ENCODE data around the gene PIK3R5.

The PIK3R5 gene

DNA sequence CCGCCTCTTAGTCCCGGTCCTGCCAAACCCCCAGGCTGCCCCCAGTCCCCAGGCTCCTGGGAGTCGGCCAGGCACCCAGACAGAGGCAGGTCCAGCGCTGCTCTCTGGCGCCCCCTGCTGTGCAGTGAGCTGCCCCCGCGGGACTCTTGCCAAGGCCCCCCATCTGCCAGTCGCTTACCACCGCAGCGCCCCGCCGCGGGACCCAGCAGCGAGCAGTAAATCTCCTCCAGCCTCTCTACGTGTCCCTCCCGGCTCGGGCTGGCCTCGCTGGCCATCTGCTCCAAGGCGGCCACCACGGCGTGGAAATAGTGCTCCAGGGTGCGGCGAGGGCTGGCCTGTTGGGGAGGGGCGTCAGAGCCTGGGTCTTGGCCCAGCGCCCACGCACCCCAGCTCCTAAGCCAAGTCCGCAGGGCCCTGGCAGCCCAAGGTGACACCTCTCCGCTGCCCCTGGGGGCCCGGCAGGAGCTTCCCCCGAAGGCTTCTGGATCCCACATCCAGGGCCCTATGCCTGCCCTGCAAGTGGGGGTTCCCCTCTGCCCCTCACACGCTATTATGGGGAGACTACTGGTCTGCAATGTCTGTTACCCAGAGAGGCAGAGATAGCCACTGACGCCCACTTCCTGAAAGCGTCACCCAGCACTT lies 132.7 kb downstream of the PIK3R5 start:
- peaks cover 0 to 32% (median 17%) of the 10 kb centered on the region in 5 donors for H3K27me3 ChIP-seq (ENCODE audit: control insufficient read depth in 5 of 5, insufficient read depth in 4 of 5, low read length in 5 of 5)
- H3K36me3 ChIP-seq (ENCODE audit: control insufficient read depth in 5 of 5, insufficient read depth in 5 of 5, low read length in 5 of 5), result peaks cover 0 to 12% (median 0%) of the 10 kb centered on the region in 5 donors
- H3K27ac ChIP-seq (ENCODE audit: low read depth, low read length), result no peak overlapping the region
- no peak overlapping the region for H3K9ac ChIP-seq (ENCODE audit: low read length in 5 of 5)
- no peak overlapping the region for H3K4me3 ChIP-seq (ENCODE audit: low read depth in 1 of 5, low read length in 5 of 5)
- no peaks in the 10 kb centered on the region for H3K4me1 ChIP-seq (ENCODE audit: control insufficient read depth in 5 of 5, insufficient read depth in 5 of 5, low read length in 5 of 5)
- H3K9me3 ChIP-seq (ENCODE audit: control insufficient read depth in 5 of 5, low read length in 5 of 5), result no peaks in the 10 kb centered on the region

DNA sequence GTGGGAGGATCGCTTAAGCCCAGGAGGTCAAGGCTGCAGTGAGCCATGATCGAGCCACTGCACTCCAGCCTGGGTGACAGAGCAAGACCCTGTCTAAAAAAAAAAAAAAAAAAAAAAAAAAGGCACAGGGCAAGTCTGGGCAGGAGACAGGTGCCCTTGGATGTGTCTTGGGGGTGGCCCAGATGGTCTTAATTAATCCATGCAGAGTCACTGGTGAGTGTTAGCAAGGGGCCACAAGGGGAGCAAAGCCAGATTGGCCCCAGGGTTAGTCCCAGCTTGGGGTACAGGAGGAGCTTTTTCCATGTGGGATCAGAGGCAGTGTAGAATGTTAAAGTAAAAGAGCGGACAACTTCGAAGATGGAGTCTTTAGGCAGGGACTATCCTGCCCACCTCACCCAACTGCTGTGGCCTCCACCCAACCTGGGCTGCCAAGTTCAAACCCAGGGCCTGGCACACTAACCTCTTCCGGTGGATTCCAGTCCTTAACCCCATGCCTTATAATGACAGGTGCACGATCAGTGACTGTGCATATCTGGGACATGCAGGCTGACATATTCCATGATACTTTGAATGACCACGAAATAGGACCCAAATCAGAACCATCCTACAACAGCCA lies 134.2 kb downstream of the PIK3R5 start:
- Histone ChIP-seq H3K9me3 (ENCODE audit: control insufficient read depth in 5 of 5, low read length in 5 of 5) (no peaks in the 10 kb centered on the region), H3K36me3 (ENCODE audit: control insufficient read depth in 5 of 5, insufficient read depth in 5 of 5, low read length in 5 of 5) (peaks cover 0 to 8% (median 0%) of the 10 kb centered on the region in 5 donors), H3K27me3 (ENCODE audit: control insufficient read depth in 5 of 5, insufficient read depth in 4 of 5, low read length in 5 of 5) (peaks cover 0 to 28% (median 17%) of the 10 kb centered on the region in 5 donors), H3K27ac (ENCODE audit: low read depth, low read length) (no peak overlapping the region), H3K9ac (ENCODE audit: low read length in 5 of 5) (no peak overlapping the region), H3K4me3 (ENCODE audit: low read depth in 1 of 5, low read length in 5 of 5) (no peak overlapping the region), H3K4me1 (ENCODE audit: control insufficient read depth in 5 of 5, insufficient read depth in 5 of 5, low read length in 5 of 5) (no peaks in the 10 kb centered on the region)

DNA sequence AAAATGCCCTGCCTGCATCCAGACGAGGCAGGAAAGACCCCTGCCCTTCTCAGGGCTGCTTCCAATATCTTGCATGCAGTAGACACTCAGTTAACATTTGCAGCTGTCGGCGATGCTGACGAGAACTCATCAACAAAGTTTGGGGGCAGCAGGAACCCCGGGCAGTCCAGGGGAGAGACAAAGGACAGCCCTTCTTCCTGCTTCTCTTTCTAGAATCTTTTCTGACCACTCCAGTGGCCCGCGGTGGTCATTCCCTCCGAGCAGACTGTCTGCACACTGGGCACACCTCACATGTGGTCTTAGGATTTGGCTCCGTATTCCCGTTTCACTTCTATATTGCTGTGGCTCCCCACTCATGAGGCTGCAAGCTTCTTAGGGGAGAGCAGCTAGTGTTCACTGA lies 135.4 kb downstream of the PIK3R5 start:
- Histone ChIP-seq H3K4me1 (ENCODE audit: control insufficient read depth in 5 of 5, insufficient read depth in 5 of 5, low read length in 5 of 5) (no peaks in the 10 kb centered on the region), H3K9ac (ENCODE audit: low read length in 5 of 5) (no peak overlapping the region), H3K9me3 (ENCODE audit: control insufficient read depth in 5 of 5, low read length in 5 of 5) (no peaks in the 10 kb centered on the region), H3K27ac (ENCODE audit: low read depth, low read length) (no peak overlapping the region), H3K36me3 (ENCODE audit: control insufficient read depth in 5 of 5, insufficient read depth in 5 of 5, low read length in 5 of 5) (peaks cover 0 to 2% (median 0%) of the 10 kb centered on the region in 5 donors), H3K27me3 (ENCODE audit: control insufficient read depth in 5 of 5, insufficient read depth in 4 of 5, low read length in 5 of 5) (peaks cover 0 to 24% (median 17%) of the 10 kb centered on the region in 5 donors), H3K4me3 (ENCODE audit: low read depth in 1 of 5, low read length in 5 of 5) (no peak overlapping the region)

DNA sequence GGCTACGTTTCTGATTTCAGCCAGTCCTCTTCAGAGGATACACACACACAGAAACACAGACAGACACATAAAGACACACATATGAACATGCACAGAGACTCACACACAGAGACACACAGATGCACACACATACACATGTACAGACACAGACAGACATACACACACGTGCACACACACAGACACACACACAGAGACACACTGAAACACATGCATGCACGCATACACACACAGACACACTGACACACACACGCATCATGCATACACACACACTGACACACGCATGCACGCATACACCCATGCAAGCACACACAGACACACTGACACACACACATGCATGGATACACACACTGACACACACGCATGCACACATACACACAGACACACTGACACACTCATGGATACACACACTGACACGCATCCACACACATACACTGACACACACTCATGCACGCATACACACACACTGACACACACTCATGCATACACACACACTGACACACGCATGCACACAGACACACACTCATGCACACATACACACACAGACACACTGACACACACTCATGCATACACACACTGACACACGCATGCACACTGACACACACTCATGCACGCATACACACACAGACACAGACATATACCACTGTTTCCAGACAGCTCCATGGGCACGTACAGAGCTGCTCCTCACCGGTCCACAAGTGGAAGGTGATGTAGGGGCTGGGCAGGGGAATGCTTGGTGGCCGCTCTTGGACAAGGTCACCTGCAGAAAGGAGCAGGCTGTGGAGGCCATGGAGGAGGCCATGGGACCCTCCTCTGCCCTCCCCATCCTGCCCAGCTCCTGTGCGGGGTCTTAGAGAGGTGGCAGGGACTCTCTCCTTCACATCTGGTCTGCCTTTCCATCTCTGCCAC lies 136.2 kb downstream of the PIK3R5 start:
- Histone ChIP-seq H3K4me1 (ENCODE audit: control insufficient read depth in 5 of 5, insufficient read depth in 5 of 5, low read length in 5 of 5) (no peaks in the 10 kb centered on the region), H3K36me3 (ENCODE audit: control insufficient read depth in 5 of 5, insufficient read depth in 5 of 5, low read length in 5 of 5) (peaks cover 0 to 2% (median 0%) of the 10 kb centered on the region in 5 donors), H3K27ac (ENCODE audit: low read depth, low read length) (no peak overlapping the region), H3K9ac (ENCODE audit: low read length in 5 of 5) (no peak overlapping the region), H3K9me3 (ENCODE audit: control insufficient read depth in 5 of 5, low read length in 5 of 5) (peaks cover 0 to 7% (median 4%) of the 10 kb centered on the region in 5 donors), H3K4me3 (ENCODE audit: low read depth in 1 of 5, low read length in 5 of 5) (no peak overlapping the region), H3K27me3 (ENCODE audit: control insufficient read depth in 5 of 5, insufficient read depth in 4 of 5, low read length in 5 of 5) (peaks cover 0 to 22% (median 17%) of the 10 kb centered on the region in 5 donors)
